HepG2 (cell line): ENCODE measurements around the gene GLRA1. TPM values are rescaled to one million over a fixed set of nuclear protein-coding genes. Genes with fewer than 3 reads are reported as not detected.

ENCODE experiments used
- ATAC-seq: fragments of 200-7000 bp; cut with Tn5 transposase; 3 replicates; pipeline ENCODE4 v1.9.1; 2020; ENCODE audit warnings: mild to moderate bottlenecking, moderate library complexity
- BruUV-seq: library from RNA; stranded (reverse); fragments of 400-500 nt; replicated peaks from 2 replicates; lab custom pipeline; 2021; lab: Mats Ljungman, UMichigan
- CTCF ChIA-PET: fragments of 300-600 bp; formaldehyde crosslinking; extraction: SDS; loops from one replicate; lab custom pipeline; 2021; ENCODE audit warnings: low total read pairs, inconsistent platforms, low intra/inter-chr PET ratio; lab: Yijun Ruan, JAX
- POLR2A ChIA-PET: fragments of 350-600 bp; sonication (Branson Sonifier 250); formaldehyde crosslinking; loops from one replicate; lab custom pipeline; 2020; ENCODE audit warnings: antibody characterized with exemption, inconsistent platforms; lab: Yijun Ruan, JAX
- DNase-seq: peaks from one replicate; pipeline ENCODE4 v3.0.0-alpha.2; 2015; ENCODE audit warnings: low spot score
- FAIRE-seq: peaks from 3 replicates; lab custom pipeline; 2011; peaks lifted over from hg19 to GRCh38; lab: Jason Lieb, UNC
- H2AFZ ChIP-seq: one replicate; pipeline ENCODE4 v1.6.1; 2011; ENCODE audit warnings: low read length, inconsistent platforms
- H3K27ac ChIP-seq: fragments of 300-600 bp; 3 replicates; pipeline ENCODE4 v1.8.0; 2011; ENCODE audit warnings: mixed run types, mild to moderate bottlenecking, mixed read lengths, low read length, inconsistent platforms; ENCODE audit not compliant: insufficient read depth; ENCODE audit errors: extremely low read length
- H3K27me3 ChIP-seq, 2 experiments: fragments of 200-600 bp in 1 of 2; 2 replicates in 1 of 2; 3 replicates in 1 of 2; pipeline versions ENCODE4 v1.6.0 to v1.8.0; 2011; ENCODE audit warnings: low read length in 2 of 2, mild to moderate bottlenecking in 2 of 2, moderate library complexity in 2 of 2, inconsistent platforms in 1 of 2; ENCODE audit not compliant: insufficient read depth in 2 of 2, control insufficient read depth in 1 of 2
- H3K36me3 ChIP-seq, 2 experiments: fragments of 200-600 bp in 1 of 2; replicated peaks in 1 of 2; 2 replicates in 1 of 2; 3 replicates in 1 of 2; pipeline versions ENCODE4 v1.5.1 to v1.8.0; 2011; ENCODE audit warnings: low read length in 2 of 2, inconsistent platforms in 1 of 2; ENCODE audit not compliant: insufficient read depth in 2 of 2, control insufficient read depth in 1 of 2
- H3K4me1 ChIP-seq: 2 replicates; pipeline ENCODE4 v1.5.1; 2012; ENCODE audit warnings: low read length, inconsistent platforms; ENCODE audit not compliant: insufficient read depth
- H3K4me2 ChIP-seq: 2 replicates; pipeline ENCODE4 v1.6.0; 2011; ENCODE audit warnings: low read depth, low read length, inconsistent platforms
- H3K4me3 ChIP-seq, 3 experiments: fragments of 200-600 bp in 1 of 3; sonication (generic), shearing (Covaris generic) in 1 of 3; replicated peaks in 1 of 3; 2 replicates each; pipeline ENCODE4 v1.5.1; 2011 to 2016; ENCODE audit warnings: low read length in 3 of 3, inconsistent platforms in 2 of 3, low read depth in 2 of 3, mild to moderate bottlenecking in 2 of 3, control low read depth in 1 of 3, mixed read lengths in 1 of 3; ENCODE audit not compliant: insufficient read depth in 1 of 3
- H3K79me2 ChIP-seq: one replicate; pipeline ENCODE4 v1.6.1; 2011; ENCODE audit warnings: low read length, inconsistent platforms; ENCODE audit not compliant: insufficient read depth
- H3K9ac ChIP-seq: 2 replicates; pipeline ENCODE4 v1.6.0; 2011; ENCODE audit warnings: mild to moderate bottlenecking, low read depth, low read length, inconsistent platforms; ENCODE audit not compliant: insufficient read depth
- H3K9me3 ChIP-seq: 2 replicates; pipeline ENCODE4 v1.5.1; 2012; ENCODE audit warnings: mild to moderate bottlenecking, low read length
- H4K20me1 ChIP-seq: 2 replicates; pipeline ENCODE4 v1.6.0; 2011; ENCODE audit warnings: inconsistent platforms, mild to moderate bottlenecking, low read length, moderate library complexity; ENCODE audit not compliant: insufficient read depth
- CCAR2 ChIP-seq: fragments of 200-400 bp; formaldehyde crosslinking; optimal IDR thresholded peaks from 2 replicates; pipeline ENCODE3; 2018; ENCODE audit warnings: low read depth, mild to moderate bottlenecking, low read length, moderate library complexity
- HHEX ChIP-seq: IDR thresholded peaks from 2 replicates; pipeline ENCODE4 v1.6.1; 2016; ENCODE audit warnings: control low read depth
- IRF9 ChIP-seq: sonication (generic); formaldehyde crosslinking; IDR thresholded peaks from 2 replicates; pipeline ENCODE4 v1.8.0; 2022; ENCODE audit warnings: missing genetic modification reagents, mild to moderate bottlenecking, borderline replicate concordance
- NR2C2 ChIP-seq: sonication (generic); formaldehyde crosslinking; IDR thresholded peaks from 2 replicates; pipeline ENCODE4 v1.4.0; 2020; ENCODE audit warnings: missing genetic modification reagents, mild to moderate bottlenecking, moderate library complexity, borderline replicate concordance
- RBFOX2 ChIP-seq: fragments of 200-400 bp; formaldehyde crosslinking; IDR thresholded peaks from 2 replicates; pipeline ENCODE4 v1.6.1; 2017; ENCODE audit warnings: low read depth, mild to moderate bottlenecking, low read length
- SOX5 ChIP-seq: IDR thresholded peaks from 2 replicates; pipeline ENCODE4 v1.6.1; 2016; ENCODE audit warnings: borderline replicate concordance
- ZBTB44 ChIP-seq: sonication (generic); formaldehyde crosslinking; IDR thresholded peaks from 2 replicates; pipeline ENCODE4 v1.4.0; 2020; ENCODE audit warnings: missing genetic modification reagents
- ZNF710 ChIP-seq: sonication (generic); formaldehyde crosslinking; IDR thresholded peaks from 2 replicates; pipeline ENCODE4 v1.5.0; 2020; ENCODE audit warnings: mild to moderate bottlenecking, missing genetic modification reagents, borderline replicate concordance
- ZNF713 ChIP-seq: sonication (generic); formaldehyde crosslinking; IDR thresholded peaks from 2 replicates; pipeline ENCODE4 v1.4.0; 2020; ENCODE audit warnings: mild to moderate bottlenecking, missing genetic modification reagents
- in situ Hi-C: cut with HindIII; loops from 2 replicates; pipeline ENCODE4 v1.10.0; 2017; ENCODE audit warnings: low pct_unique_long_range_greater_than_20kb; ENCODE audit not compliant: extremely low pct_ligation_motif_present
- intact Hi-C: fragments of 100-400 bp; cut with micrococcal nuclease; formaldehyde crosslinking; loops from one replicate; pipeline ENCODE4 v1.10.0; 2022; ENCODE audit not compliant: unreplicated experiment
- polyA plus RNA-seq, 8 experiments: library from polyadenylated mRNA; depleted of rRNA in 3 of 8; stranded (reverse) in 7 of 8; unstranded in 1 of 8; fragments of >200 nt; fragmentation: Illumina TruSeq in 4 of 8; extraction: Trizol in 4 of 8; gene quantifications; 2 replicates each; pipeline versions ENCODE4 v1.2.1 to v1.2.3, GENCODE V29; 2011 to 2016; ENCODE audit warnings: low read depth in 4 of 8, missing spikeins in 1 of 8, mixed read lengths in 1 of 8; ENCODE audit not compliant: insufficient read depth in 1 of 8
- total RNA-seq, 5 experiments: library from RNA; depleted of rRNA; stranded (reverse); fragments of >200 nt; fragmentation: Illumina TruSeq; extraction: Trizol; gene quantifications; 2 replicates each; pipeline ENCODE4 v1.2.3, GENCODE V29; 2016; ENCODE audit warnings: low read depth in 1 of 5

Gene GLRA1
- total and polyA plus RNA-seq, 2 of the 13 experiments (the other 11 are each of a cell fraction or from before 2014, with no cell fraction given), result not detected

- no peak overlapping the region for H3K4me3 ChIP-seq
- no peaks in the 10 kb centered on the region for H3K79me2 ChIP-seq
- H3K27me3 ChIP-seq, result no peaks in the 10 kb centered on the region
- CTCF ChIA-PET, result no interaction called here
- no peak overlapping the region for H3K9ac ChIP-seq
- H3K36me3 ChIP-seq, result no peaks in the 10 kb centered on the region
- no TSS peak for BruUV-seq
- in situ Hi-C loops, result no loop called here
- FAIRE-seq (no peak), ATAC-seq (no peak), DNase-seq (no peak)
- POLR2A ChIA-PET, result no interaction called here
- no peak overlapping the region for H3K27ac ChIP-seq
- no peak for TF ChIP-seq RBFOX2
- TF ChIP-seq CCAR2, result no peak
- no peak for TF ChIP-seq ZBTB44 (CRISPR knock-in tag)
- TF ChIP-seq SOX5, result no peak
- TF ChIP-seq ZNF713 (CRISPR knock-in tag), result no peak
- TF ChIP-seq ZNF710 (CRISPR knock-in tag), result no peak
- no peak for TF ChIP-seq NR2C2 (CRISPR knock-in tag)
- TF ChIP-seq HHEX, result no peak
- no peak for TF ChIP-seq IRF9 (CRISPR knock-in tag)
- H3K4me2 ChIP-seq, result no peak overlapping the region
- intact Hi-C loops, result no loop called here
- no peaks in the 10 kb centered on the region for H4K20me1 ChIP-seq
- peaks cover 11% of the 10 kb centered on the region for H3K4me1 ChIP-seq
- H3K9me3 ChIP-seq, result no peaks in the 10 kb centered on the region
- no peak overlapping the region for H2AFZ ChIP-seq
Observed at GRCh38 chr5:151880324-151880723, 44.3 kb downstream of the GLRA1 start.
